ENCODE data around the gene CFAP97D1. TPM values are rescaled to one million over a fixed set of nuclear protein-coding genes. Genes with fewer than 3 reads are reported as not detected.

CFAP97D1 gene
- polyA plus RNA-seq, 2 of the 4 experiments (the other 2 are of a cell fraction), result not detected

- TF ChIP-seq JUN (IDR thresholded peaks at IDR 0.05), result peak in 1 of 2 experiments; percentile 65; a peak in 3 of 5 replicates
- peak; percentile 45; the same call in 1 of the 2 replicates for TF ChIP-seq MAX (IDR thresholded peaks at IDR 0.05)
Measured at GRCh38 chr17:43832976-43833829, 53.0 kb downstream of the CFAP97D1 start, which contains the start of gene MPP3 (continued).

GRCh38 chr17:43834106-43834505 is 53.9 kb downstream of the CFAP97D1 start:
- Histone ChIP-seq H3K4me2 (peak overlapping the region; percentile 90), H3K27ac (peak overlapping the region in 1 of 2 experiments; percentile 98; a peak in 3 of 6 replicates), H3K9me3 (no peaks in the 10 kb centered on the region), H3K4me3 (no peak overlapping the region), H3K4me1 (peaks cover 26% of the 10 kb centered on the region)
- POLR2A ChIA-PET, result interaction anchor here (1.3 kb wide), 1 partner anchor 55 kb away, joined by 4 read pairs; the partner anchor contains the start of gene DUSP3
- CTCF ChIA-PET, result interaction anchor here (2.1 kb wide), 1 partner anchor 12 kb away, joined by 10 read pairs; no protein-coding TSS in a partner anchor
- no peak for FAIRE-seq
- TF ChIP-seq MAX (IDR thresholded peaks at IDR 0.05) (no peak), HEYL (CRISPR knock-in tag; IDR thresholded peaks at IDR 0.05) (no peak), NFE2L2 (conservative IDR thresholded peaks at IDR 0.05; ENCODE audit: low read length) (no peak), TFCP2L1 (CRISPR knock-in tag; IDR thresholded peaks at IDR 0.05) (no peak), CHD4 (IDR thresholded peaks at IDR 0.05; ENCODE audit: borderline replicate concordance) (no peak), CHD2 (IDR thresholded peaks at IDR 0.05; ENCODE audit: low read length, partially characterized antibody) (no peak), ELK1 (IDR thresholded peaks at IDR 0.05; ENCODE audit: low read depth, low read length) (no peak)
- no peak for ATAC-seq
- DNase-seq (ENCODE audit: low read depth in 1 of 2, low spot score in 1 of 2), result peak; percentile 26 to 38
- 59% methylated on average over 2 of the region's 2 CpGs for WGBS (ENCODE audit: missing lambda C conversion rate)

Other genes with a start within 250 kb of the CFAP97D1 start
- 39.1 and 42.5 TPM in 2 replicates for gene ETV4, start 234.1 kb upstream of the CFAP97D1 start, polyA plus RNA-seq (2011; rRNA removed)
- 14.0 to 21.4 TPM (median 18.5 TPM) in 3 replicates for gene ETV4, start 234.1 kb upstream of the CFAP97D1 start, polyA plus RNA-seq (2017; fragmentation: RNase III; extraction: RNeasy Plus Mini Kit Qiagen cat#74134 plus additional on column Dnase treatment)
- gene MEOX1, start 118.5 kb upstream of the CFAP97D1 start, polyA plus RNA-seq (2011; rRNA removed), result not detected in 2 replicates
- gene MEOX1, start 118.5 kb upstream of the CFAP97D1 start, polyA plus RNA-seq (2017; fragmentation: RNase III; extraction: RNeasy Plus Mini Kit Qiagen cat#74134 plus additional on column Dnase treatment), result not detected in 3 replicates
- 0.03 TPM in 1 of 2 replicates, not detected in the other for gene SOST, start 21.6 kb upstream of the CFAP97D1 start, polyA plus RNA-seq (2011; rRNA removed)
- gene SOST, start 21.6 kb upstream of the CFAP97D1 start, polyA plus RNA-seq (2017; fragmentation: RNase III; extraction: RNeasy Plus Mini Kit Qiagen cat#74134 plus additional on column Dnase treatment), result 0.05 to 0.07 TPM (median 0.05 TPM) in 3 replicates
- gene DUSP3, start 1.5 kb upstream of the CFAP97D1 start, polyA plus RNA-seq (2011; rRNA removed), result 60.2 and 62.2 TPM in 2 replicates
- gene DUSP3, start 1.5 kb upstream of the CFAP97D1 start, polyA plus RNA-seq (2017; fragmentation: RNase III; extraction: RNeasy Plus Mini Kit Qiagen cat#74134 plus additional on column Dnase treatment), result 54.7 to 60.0 TPM (median 57.2 TPM) in 3 replicates
- gene MPP3, start 52.7 kb downstream of the CFAP97D1 start, polyA plus RNA-seq (2011; rRNA removed), result 15.5 and 20.3 TPM in 2 replicates
- gene MPP3, start 52.7 kb downstream of the CFAP97D1 start, polyA plus RNA-seq (2017; fragmentation: RNase III; extraction: RNeasy Plus Mini Kit Qiagen cat#74134 plus additional on column Dnase treatment), result 21.4 to 27.4 TPM (median 25.3 TPM) in 3 replicates
- not detected in 2 replicates for gene CD300LG, start 66.7 kb downstream of the CFAP97D1 start, polyA plus RNA-seq (2011; rRNA removed)
- not detected in 3 replicates for gene CD300LG, start 66.7 kb downstream of the CFAP97D1 start, polyA plus RNA-seq (2017; fragmentation: RNase III; extraction: RNeasy Plus Mini Kit Qiagen cat#74134 plus additional on column Dnase treatment)
- gene MPP2, start 127.1 kb downstream of the CFAP97D1 start, polyA plus RNA-seq (2011; rRNA removed), result 3.8 and 4.1 TPM in 2 replicates
- 3.4 to 4.2 TPM (median 3.7 TPM) in 3 replicates for gene MPP2, start 127.1 kb downstream of the CFAP97D1 start, polyA plus RNA-seq (2017; fragmentation: RNase III; extraction: RNeasy Plus Mini Kit Qiagen cat#74134 plus additional on column Dnase treatment)
- gene PPY, start 162.0 kb downstream of the CFAP97D1 start, polyA plus RNA-seq (2011; rRNA removed), result not detected in 2 replicates
- not detected in 3 replicates for gene PPY, start 162.0 kb downstream of the CFAP97D1 start, polyA plus RNA-seq (2017; fragmentation: RNase III; extraction: RNeasy Plus Mini Kit Qiagen cat#74134 plus additional on column Dnase treatment)
- not detected in 2 replicates for gene PYY, start 173.5 kb downstream of the CFAP97D1 start, polyA plus RNA-seq (2011; rRNA removed)
- gene PYY, start 173.5 kb downstream of the CFAP97D1 start, polyA plus RNA-seq (2017; fragmentation: RNase III; extraction: RNeasy Plus Mini Kit Qiagen cat#74134 plus additional on column Dnase treatment), result not detected in 3 replicates
- gene NAGS, start 224.2 kb downstream of the CFAP97D1 start, polyA plus RNA-seq (2011; rRNA removed), result 0.61 and 0.66 TPM in 2 replicates
- gene NAGS, start 224.2 kb downstream of the CFAP97D1 start, polyA plus RNA-seq (2017; fragmentation: RNase III; extraction: RNeasy Plus Mini Kit Qiagen cat#74134 plus additional on column Dnase treatment), result 0.76 to 0.88 TPM (median 0.77 TPM) in 3 replicates
- gene TMEM101, start 234.5 kb downstream of the CFAP97D1 start, polyA plus RNA-seq (2011; rRNA removed), result 38.2 and 40.3 TPM in 2 replicates
- 29.6 to 33.5 TPM (median 32.2 TPM) in 3 replicates for gene TMEM101, start 234.5 kb downstream of the CFAP97D1 start, polyA plus RNA-seq (2017; fragmentation: RNase III; extraction: RNeasy Plus Mini Kit Qiagen cat#74134 plus additional on column Dnase treatment)

Data from A549 (cell line).